HepG2 (cell line): ENCODE measurements around the gene CCDC201. TPM values are rescaled to one million over a fixed set of nuclear protein-coding genes. Genes with fewer than 3 reads are reported as not detected.
A peak's percentile ranks its signal among the peaks of the same experiment; 100 is the strongest.

Experiments
- ASH2L ChIP-seq: fragments of 300-600, 200-600 bp; sonication (generic); IDR thresholded peaks from 2 replicates; pipeline ENCODE4 v1.7.0; 2017; ENCODE audit warnings: low read depth, mild to moderate bottlenecking, moderate library complexity, mixed read lengths, low read length; ENCODE audit not compliant: insufficient read length
- ETV5 ChIP-seq: IDR thresholded peaks from 2 replicates; pipeline ENCODE4 v1.6.1; 2018; ENCODE audit warnings: missing biosample characterization, missing genetic modification reagents, inconsistent platforms, borderline replicate concordance
- GATA4 ChIP-seq: sonication (generic); IDR thresholded peaks from 2 replicates; pipeline ENCODE4 v1.6.1; 2016; ENCODE audit warnings: antibody characterized with exemption, low read depth, borderline replicate concordance
- RORA ChIP-seq: sonication (generic); formaldehyde crosslinking; IDR thresholded peaks from 2 replicates; pipeline ENCODE4 v1.5.0; 2020; ENCODE audit warnings: mild to moderate bottlenecking, missing genetic modification reagents, moderate library complexity
- SAP130 ChIP-seq: IDR thresholded peaks from 2 replicates; pipeline ENCODE4 v1.6.1; 2016; ENCODE audit warnings: low read depth
- ZBTB38 ChIP-seq: sonication (generic); formaldehyde crosslinking; IDR thresholded peaks from 2 replicates; pipeline ENCODE4 v1.5.1; 2020; ENCODE audit warnings: mild to moderate bottlenecking, missing genetic modification reagents
- ZFX ChIP-seq: sonication (generic); formaldehyde crosslinking; IDR thresholded peaks from 2 replicates; pipeline ENCODE4 v1.4.0; 2020; ENCODE audit warnings: mild to moderate bottlenecking, low read depth, missing genetic modification reagents, moderate library complexity
- ZNF24 ChIP-seq: fragments of 450-650 bp; IDR thresholded peaks from 2 replicates; pipeline ENCODE4 v1.6.1; 2017; ENCODE audit warnings: antibody characterized with exemption, mild to moderate bottlenecking
- ZNF335 ChIP-seq: sonication (generic); formaldehyde crosslinking; IDR thresholded peaks from 2 replicates; pipeline ENCODE4 v1.4.0; 2020; ENCODE audit warnings: missing genetic modification reagents
- ZNF501 ChIP-seq: sonication (generic); formaldehyde crosslinking; IDR thresholded peaks from 2 replicates; pipeline ENCODE4 v1.5.1; 2020; ENCODE audit warnings: mild to moderate bottlenecking, moderate library complexity, missing genetic modification reagents
- polyA plus RNA-seq, 8 experiments: library from polyadenylated mRNA; depleted of rRNA in 3 of 8; stranded (reverse) in 7 of 8; unstranded in 1 of 8; fragments of >200 nt; fragmentation: Illumina TruSeq in 4 of 8; extraction: Trizol in 4 of 8; gene quantifications; 2 replicates each; pipeline versions ENCODE4 v1.2.1 to v1.2.3, GENCODE V29; 2011 to 2016; ENCODE audit warnings: low read depth in 4 of 8, missing spikeins in 1 of 8, mixed read lengths in 1 of 8; ENCODE audit not compliant: insufficient read depth in 1 of 8
- total RNA-seq, 5 experiments: library from RNA; depleted of rRNA; stranded (reverse); fragments of >200 nt; fragmentation: Illumina TruSeq; extraction: Trizol; gene quantifications; 2 replicates each; pipeline ENCODE4 v1.2.3, GENCODE V29; 2016; ENCODE audit warnings: low read depth in 1 of 5
- TF ChIP-seq, protein P1 (sequence below): IDR thresholded peaks from 2 replicates; pipeline ENCODE4 v1.6.1; 2016; ENCODE audit warnings: missing compliant biosample characterization, missing genetic modification reagents, borderline replicate concordance
- TF ChIP-seq, protein P2 (sequence below): sonication (generic); formaldehyde crosslinking; IDR thresholded peaks from 2 replicates; pipeline ENCODE4 v1.4.0; 2020; ENCODE audit warnings: missing genetic modification reagents, mild to moderate bottlenecking, borderline replicate concordance
- TF ChIP-seq, protein P3 (sequence below): IDR thresholded peaks from 2 replicates; pipeline ENCODE4 v1.4.0; 2020; ENCODE audit warnings: mild to moderate bottlenecking, missing genetic modification reagents
- TF ChIP-seq, protein P4 (sequence below): IDR thresholded peaks from 2 replicates; pipeline ENCODE4 v1.6.1; 2016; ENCODE audit warnings: mild to moderate bottlenecking
- TF ChIP-seq, protein P5 (sequence below): sonication (generic); formaldehyde crosslinking; IDR thresholded peaks from 2 replicates; pipeline ENCODE4 v1.5.1; 2020; ENCODE audit warnings: mild to moderate bottlenecking, missing genetic modification reagents, moderate library complexity

Gene CCDC201
- total and polyA plus RNA-seq, 2 of the 13 experiments (the other 11 are each of a cell fraction or from before 2014, with no cell fraction given), result 0.92 TPM; not detected in 1

GRCh38 chr7:45874408-45875131 is 1.7 kb upstream of the CCDC201 start (continued):
- TF ChIP-seq RORA (CRISPR knock-in tag), result no peak
- TF ChIP-seq ZNF24, result peak; percentile 73; the same call in 1 of the 2 replicates
- TF ChIP-seq ZNF501 (CRISPR knock-in tag), result peak; percentile 48; the same call in 1 of the 2 replicates
- peak; percentile 38 for TF ChIP-seq SAP130
- TF ChIP-seq ETV5, result peak; percentile 54; the same call in 1 of the 2 replicates
- TF ChIP-seq ZFX (CRISPR knock-in tag), result 0 out of 2 replicates have a peak, but pooled peaks have one; percentile 11
- TF ChIP-seq ASH2L, result no peak
- TF ChIP-seq GATA4, result 0 out of 2 replicates have a peak, but pooled peaks have one; percentile 46
- peak; percentile 95 for TF ChIP-seq ZBTB38 (CRISPR knock-in tag)
- TF ChIP-seq, protein P1, sequence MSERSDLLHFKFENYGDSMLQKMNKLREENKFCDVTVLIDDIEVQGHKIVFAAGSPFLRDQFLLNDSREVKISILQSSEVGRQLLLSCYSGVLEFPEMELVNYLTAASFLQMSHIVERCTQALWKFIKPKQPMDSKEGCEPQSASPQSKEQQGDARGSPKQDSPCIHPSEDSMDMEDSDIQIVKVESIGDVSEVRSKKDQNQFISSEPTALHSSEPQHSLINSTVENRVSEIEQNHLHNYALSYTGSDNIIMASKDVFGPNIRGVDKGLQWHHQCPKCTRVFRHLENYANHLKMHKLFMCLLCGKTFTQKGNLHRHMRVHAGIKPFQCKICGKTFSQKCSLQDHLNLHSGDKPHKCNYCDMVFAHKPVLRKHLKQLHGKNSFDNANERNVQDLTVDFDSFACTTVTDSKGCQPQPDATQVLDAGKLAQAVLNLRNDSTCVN (CRISPR knock-in tag), result 0 out of 2 replicates have a peak, but pooled peaks have one; percentile 18
- TF ChIP-seq ZNF335 (CRISPR knock-in tag), result 0 out of 2 replicates have a peak, but pooled peaks have one; percentile 31
- TF ChIP-seq, protein P2, sequence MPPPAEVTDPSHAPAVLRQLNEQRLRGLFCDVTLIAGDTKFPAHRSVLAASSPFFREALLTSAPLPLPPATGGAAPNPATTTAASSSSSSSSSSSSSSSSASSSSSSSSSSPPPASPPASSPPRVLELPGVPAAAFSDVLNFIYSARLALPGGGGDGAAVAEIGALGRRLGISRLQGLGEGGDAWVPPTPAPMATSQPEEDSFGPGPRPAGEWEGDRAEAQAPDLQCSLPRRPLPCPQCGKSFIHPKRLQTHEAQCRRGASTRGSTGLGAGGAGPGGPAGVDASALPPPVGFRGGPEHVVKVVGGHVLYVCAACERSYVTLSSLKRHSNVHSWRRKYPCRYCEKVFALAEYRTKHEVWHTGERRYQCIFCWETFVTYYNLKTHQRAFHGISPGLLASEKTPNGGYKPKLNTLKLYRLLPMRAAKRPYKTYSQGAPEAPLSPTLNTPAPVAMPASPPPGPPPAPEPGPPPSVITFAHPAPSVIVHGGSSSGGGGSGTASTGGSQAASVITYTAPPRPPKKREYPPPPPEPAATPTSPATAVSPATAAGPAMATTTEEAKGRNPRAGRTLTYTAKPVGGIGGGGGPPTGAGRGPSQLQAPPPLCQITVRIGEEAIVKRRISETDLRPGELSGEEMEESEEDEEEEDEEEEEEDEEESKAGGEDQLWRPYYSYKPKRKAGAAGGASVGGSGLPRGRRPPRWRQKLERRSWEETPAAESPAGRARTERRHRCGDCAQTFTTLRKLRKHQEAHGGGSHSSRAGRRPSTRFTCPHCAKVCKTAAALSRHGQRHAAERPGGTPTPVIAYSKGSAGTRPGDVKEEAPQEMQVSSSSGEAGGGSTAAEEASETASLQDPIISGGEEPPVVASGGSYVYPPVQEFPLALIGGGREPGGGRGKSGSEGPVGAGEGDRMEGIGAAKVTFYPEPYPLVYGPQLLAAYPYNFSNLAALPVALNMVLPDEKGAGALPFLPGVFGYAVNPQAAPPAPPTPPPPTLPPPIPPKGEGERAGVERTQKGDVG, result peak; percentile 77; the same call in 1 of the 2 replicates
- TF ChIP-seq, protein P3, sequence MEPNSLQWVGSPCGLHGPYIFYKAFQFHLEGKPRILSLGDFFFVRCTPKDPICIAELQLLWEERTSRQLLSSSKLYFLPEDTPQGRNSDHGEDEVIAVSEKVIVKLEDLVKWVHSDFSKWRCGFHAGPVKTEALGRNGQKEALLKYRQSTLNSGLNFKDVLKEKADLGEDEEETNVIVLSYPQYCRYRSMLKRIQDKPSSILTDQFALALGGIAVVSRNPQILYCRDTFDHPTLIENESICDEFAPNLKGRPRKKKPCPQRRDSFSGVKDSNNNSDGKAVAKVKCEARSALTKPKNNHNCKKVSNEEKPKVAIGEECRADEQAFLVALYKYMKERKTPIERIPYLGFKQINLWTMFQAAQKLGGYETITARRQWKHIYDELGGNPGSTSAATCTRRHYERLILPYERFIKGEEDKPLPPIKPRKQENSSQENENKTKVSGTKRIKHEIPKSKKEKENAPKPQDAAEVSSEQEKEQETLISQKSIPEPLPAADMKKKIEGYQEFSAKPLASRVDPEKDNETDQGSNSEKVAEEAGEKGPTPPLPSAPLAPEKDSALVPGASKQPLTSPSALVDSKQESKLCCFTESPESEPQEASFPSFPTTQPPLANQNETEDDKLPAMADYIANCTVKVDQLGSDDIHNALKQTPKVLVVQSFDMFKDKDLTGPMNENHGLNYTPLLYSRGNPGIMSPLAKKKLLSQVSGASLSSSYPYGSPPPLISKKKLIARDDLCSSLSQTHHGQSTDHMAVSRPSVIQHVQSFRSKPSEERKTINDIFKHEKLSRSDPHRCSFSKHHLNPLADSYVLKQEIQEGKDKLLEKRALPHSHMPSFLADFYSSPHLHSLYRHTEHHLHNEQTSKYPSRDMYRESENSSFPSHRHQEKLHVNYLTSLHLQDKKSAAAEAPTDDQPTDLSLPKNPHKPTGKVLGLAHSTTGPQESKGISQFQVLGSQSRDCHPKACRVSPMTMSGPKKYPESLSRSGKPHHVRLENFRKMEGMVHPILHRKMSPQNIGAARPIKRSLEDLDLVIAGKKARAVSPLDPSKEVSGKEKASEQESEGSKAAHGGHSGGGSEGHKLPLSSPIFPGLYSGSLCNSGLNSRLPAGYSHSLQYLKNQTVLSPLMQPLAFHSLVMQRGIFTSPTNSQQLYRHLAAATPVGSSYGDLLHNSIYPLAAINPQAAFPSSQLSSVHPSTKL (CRISPR knock-in tag), result peak; percentile 47; the same call in 1 of the 2 replicates
- TF ChIP-seq, protein P4, sequence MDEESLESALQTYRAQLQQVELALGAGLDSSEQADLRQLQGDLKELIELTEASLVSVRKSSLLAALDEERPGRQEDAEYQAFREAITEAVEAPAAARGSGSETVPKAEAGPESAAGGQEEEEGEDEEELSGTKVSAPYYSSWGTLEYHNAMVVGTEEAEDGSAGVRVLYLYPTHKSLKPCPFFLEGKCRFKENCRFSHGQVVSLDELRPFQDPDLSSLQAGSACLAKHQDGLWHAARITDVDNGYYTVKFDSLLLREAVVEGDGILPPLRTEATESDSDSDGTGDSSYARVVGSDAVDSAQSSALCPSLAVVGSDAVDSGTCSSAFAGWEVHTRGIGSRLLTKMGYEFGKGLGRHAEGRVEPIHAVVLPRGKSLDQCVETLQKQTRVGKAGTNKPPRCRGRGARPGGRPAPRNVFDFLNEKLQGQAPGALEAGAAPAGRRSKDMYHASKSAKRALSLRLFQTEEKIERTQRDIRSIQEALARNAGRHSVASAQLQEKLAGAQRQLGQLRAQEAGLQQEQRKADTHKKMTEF (CRISPR knock-in tag), result peak; percentile 44; the same call in 1 of the 2 replicates
- TF ChIP-seq, protein P5, sequence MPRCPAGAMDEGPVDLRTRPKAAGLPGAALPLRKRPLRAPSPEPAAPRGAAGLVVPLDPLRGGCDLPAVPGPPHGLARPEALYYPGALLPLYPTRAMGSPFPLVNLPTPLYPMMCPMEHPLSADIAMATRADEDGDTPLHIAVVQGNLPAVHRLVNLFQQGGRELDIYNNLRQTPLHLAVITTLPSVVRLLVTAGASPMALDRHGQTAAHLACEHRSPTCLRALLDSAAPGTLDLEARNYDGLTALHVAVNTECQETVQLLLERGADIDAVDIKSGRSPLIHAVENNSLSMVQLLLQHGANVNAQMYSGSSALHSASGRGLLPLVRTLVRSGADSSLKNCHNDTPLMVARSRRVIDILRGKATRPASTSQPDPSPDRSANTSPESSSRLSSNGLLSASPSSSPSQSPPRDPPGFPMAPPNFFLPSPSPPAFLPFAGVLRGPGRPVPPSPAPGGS (CRISPR knock-in tag), result 0 out of 2 replicates have a peak, but pooled peaks have one; percentile 17
